NB4 (cell line): Measurements from ENCODE around the gene NRP1.

ENCODE experiments used
- CTCF ChIP-seq: IDR thresholded peaks from one replicate; pipeline ENCODE4 v1.5.1; 2012; ENCODE audit warnings: low read depth, low read length
- MAX ChIP-seq: IDR thresholded peaks from 2 replicates; pipeline ENCODE4 v1.6.1; 2011; ENCODE audit warnings: low read depth, low read length
- MYC ChIP-seq: IDR thresholded peaks from 2 replicates; pipeline ENCODE4 v1.6.1; 2011; ENCODE audit warnings: low read depth, low read length
- POLR2A ChIP-seq: IDR thresholded peaks from 2 replicates; pipeline ENCODE4 v1.6.1; 2011; ENCODE audit warnings: mild to moderate bottlenecking; ENCODE audit not compliant: insufficient read length; ENCODE audit errors: extremely low read depth

GRCh38 chr10:33180921-33181320 lies 153.5 kb downstream of the NRP1 start:
- TF ChIP-seq POLR2A (no peak), MAX (no peak), CTCF (no peak), MYC (no peak)
